Nephron progenitor cell (in vitro differentiated cells): Measurements from ENCODE around the gene CERS6.
"Not testable (repeated sequence)": the region's sequence is repeated elsewhere in the genome, so short reads cannot be mapped to it uniquely, and the experiment has no call there.

Experiments
- DNase-seq: peaks from one replicate; pipeline ENCODE4 v3.0.0; 2021
- H3K27ac Mint-ChIP-seq: 2 replicates; pipeline ENCODE4 v1.8.0; 2021; ENCODE audit warnings: mild to moderate bottlenecking, moderate library complexity, mixed read lengths
- H3K27me3 Mint-ChIP-seq: 2 replicates; pipeline ENCODE4 v1.8.0; 2021; ENCODE audit warnings: mild to moderate bottlenecking, low read depth, mixed read lengths; ENCODE audit not compliant: poor library complexity
- H3K36me3 Mint-ChIP-seq: 2 replicates; pipeline ENCODE4 v1.8.0; 2021; ENCODE audit warnings: low read depth, mixed read lengths
- H3K4me1 Mint-ChIP-seq: 2 replicates; pipeline ENCODE4 v1.8.0; 2021; ENCODE audit warnings: mixed read lengths
- H3K4me3 Mint-ChIP-seq: 2 replicates; pipeline ENCODE4 v1.8.0; 2021; ENCODE audit warnings: mild to moderate bottlenecking, moderate library complexity, mixed read lengths
- H3K9me3 Mint-ChIP-seq: 2 replicates; pipeline ENCODE4 v1.8.0; 2021; ENCODE audit warnings: mild to moderate bottlenecking, moderate library complexity, mixed read lengths
- TF ChIP-seq, protein P1 (sequence below): fragments of 200-600 bp; sonication (generic); IDR thresholded peaks from 2 replicates; pipeline ENCODE4 v1.5.0; 2021; ENCODE audit warnings: antibody characterized with exemption

The CERS6 gene

GRCh38 chr2:168494190-168494711 is 38.2 kb downstream of the CERS6 start:
- H3K36me3 Mint-ChIP-seq = peaks cover 56% of the 10 kb centered on the region
- TF ChIP-seq, protein P1, sequence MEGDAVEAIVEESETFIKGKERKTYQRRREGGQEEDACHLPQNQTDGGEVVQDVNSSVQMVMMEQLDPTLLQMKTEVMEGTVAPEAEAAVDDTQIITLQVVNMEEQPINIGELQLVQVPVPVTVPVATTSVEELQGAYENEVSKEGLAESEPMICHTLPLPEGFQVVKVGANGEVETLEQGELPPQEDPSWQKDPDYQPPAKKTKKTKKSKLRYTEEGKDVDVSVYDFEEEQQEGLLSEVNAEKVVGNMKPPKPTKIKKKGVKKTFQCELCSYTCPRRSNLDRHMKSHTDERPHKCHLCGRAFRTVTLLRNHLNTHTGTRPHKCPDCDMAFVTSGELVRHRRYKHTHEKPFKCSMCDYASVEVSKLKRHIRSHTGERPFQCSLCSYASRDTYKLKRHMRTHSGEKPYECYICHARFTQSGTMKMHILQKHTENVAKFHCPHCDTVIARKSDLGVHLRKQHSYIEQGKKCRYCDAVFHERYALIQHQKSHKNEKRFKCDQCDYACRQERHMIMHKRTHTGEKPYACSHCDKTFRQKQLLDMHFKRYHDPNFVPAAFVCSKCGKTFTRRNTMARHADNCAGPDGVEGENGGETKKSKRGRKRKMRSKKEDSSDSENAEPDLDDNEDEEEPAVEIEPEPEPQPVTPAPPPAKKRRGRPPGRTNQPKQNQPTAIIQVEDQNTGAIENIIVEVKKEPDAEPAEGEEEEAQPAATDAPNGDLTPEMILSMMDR = peak; percentile 40
- H3K4me3 Mint-ChIP-seq = no peak overlapping the region
- peaks cover 27% of the 10 kb centered on the region for H3K4me1 Mint-ChIP-seq
- peaks cover 22% of the 10 kb centered on the region for H3K9me3 Mint-ChIP-seq
- H3K27me3 Mint-ChIP-seq = no peaks in the 10 kb centered on the region
- DNase-seq = peak; percentile 13
- H3K27ac Mint-ChIP-seq = no peak overlapping the region

DNA sequence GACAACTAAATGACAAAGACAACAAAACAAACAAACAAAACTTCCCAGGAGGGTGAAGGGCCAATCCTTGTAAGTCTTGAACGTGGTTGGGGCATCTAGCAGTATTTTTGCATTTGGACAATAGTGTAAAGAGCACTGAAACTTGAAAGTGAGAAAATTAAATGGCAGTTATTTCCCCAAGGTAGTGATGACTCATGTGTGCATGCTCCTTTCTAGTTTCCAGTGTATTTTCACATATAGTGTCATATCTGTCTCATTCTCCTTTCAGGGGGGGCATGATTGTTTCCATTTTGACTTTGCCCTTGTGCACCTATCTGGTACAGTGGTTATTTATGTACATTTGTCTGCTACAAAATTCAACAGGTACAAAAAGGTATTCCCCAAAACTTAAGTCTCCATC is 39.5 kb downstream of the CERS6 start:
- TF ChIP-seq, protein P1 = no peak
- DNase-seq = no peak
- Mint-ChIP-seq H3K27me3 (no peaks in the 10 kb centered on the region), H3K36me3 (peaks cover 68% of the 10 kb centered on the region), H3K4me3 (no peak overlapping the region), H3K4me1 (peaks cover 14% of the 10 kb centered on the region), H3K27ac (no peak overlapping the region), H3K9me3 (peaks cover 33% of the 10 kb centered on the region)

GRCh38 chr2:168496906-168497305 is 40.8 kb downstream of the CERS6 start:
- Mint-ChIP-seq H3K27ac (no peak overlapping the region), H3K9me3 (peaks cover 40% of the 10 kb centered on the region), H3K4me1 (peaks cover 9% of the 10 kb centered on the region), H3K4me3 (no peak overlapping the region), H3K36me3 (peaks cover 82% of the 10 kb centered on the region), H3K27me3 (no peaks in the 10 kb centered on the region)
- TF ChIP-seq, protein P1 = no peak
- DNase-seq = no peak

DNA sequence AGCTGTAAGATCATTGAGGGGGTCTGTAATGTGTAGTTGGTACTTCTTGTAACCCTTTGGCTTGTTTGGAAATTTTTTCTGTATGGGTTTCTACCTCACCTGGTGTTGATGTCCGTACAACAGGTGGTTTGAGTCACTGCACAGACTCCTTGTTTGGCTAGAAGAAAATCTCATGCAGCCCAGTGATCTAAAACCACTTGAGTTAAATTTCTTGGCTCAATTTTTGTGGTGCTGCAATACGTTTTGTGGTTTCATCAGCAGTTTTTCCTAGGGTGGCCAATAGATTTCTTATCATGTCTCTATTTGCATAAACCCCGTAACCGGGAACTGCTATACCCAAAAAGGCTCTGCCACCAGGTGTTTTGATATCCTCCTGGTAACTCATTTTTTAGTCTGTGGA is 43.4 kb downstream of the CERS6 start:
- H3K27me3 Mint-ChIP-seq = no peaks in the 10 kb centered on the region
- TF ChIP-seq, protein P1 = no peak
- H3K27ac Mint-ChIP-seq = no peak overlapping the region
- no peak overlapping the region for H3K4me3 Mint-ChIP-seq
- peaks cover 10% of the 10 kb centered on the region for H3K4me1 Mint-ChIP-seq
- H3K9me3 Mint-ChIP-seq = peaks cover 49% of the 10 kb centered on the region
- H3K36me3 Mint-ChIP-seq = peaks cover 85% of the 10 kb centered on the region
- DNase-seq = no peak

GRCh38 chr2:168500516-168500915 is 44.4 kb downstream of the CERS6 start:
- peaks cover 78% of the 10 kb centered on the region for H3K36me3 Mint-ChIP-seq
- peaks cover 49% of the 10 kb centered on the region for H3K9me3 Mint-ChIP-seq
- H3K27me3 Mint-ChIP-seq = no peaks in the 10 kb centered on the region
- H3K27ac Mint-ChIP-seq = no peak overlapping the region
- H3K4me3 Mint-ChIP-seq = no peak overlapping the region
- TF ChIP-seq, protein P1 = no peak
- DNase-seq = no peak
- peaks cover 10% of the 10 kb centered on the region for H3K4me1 Mint-ChIP-seq

DNA sequence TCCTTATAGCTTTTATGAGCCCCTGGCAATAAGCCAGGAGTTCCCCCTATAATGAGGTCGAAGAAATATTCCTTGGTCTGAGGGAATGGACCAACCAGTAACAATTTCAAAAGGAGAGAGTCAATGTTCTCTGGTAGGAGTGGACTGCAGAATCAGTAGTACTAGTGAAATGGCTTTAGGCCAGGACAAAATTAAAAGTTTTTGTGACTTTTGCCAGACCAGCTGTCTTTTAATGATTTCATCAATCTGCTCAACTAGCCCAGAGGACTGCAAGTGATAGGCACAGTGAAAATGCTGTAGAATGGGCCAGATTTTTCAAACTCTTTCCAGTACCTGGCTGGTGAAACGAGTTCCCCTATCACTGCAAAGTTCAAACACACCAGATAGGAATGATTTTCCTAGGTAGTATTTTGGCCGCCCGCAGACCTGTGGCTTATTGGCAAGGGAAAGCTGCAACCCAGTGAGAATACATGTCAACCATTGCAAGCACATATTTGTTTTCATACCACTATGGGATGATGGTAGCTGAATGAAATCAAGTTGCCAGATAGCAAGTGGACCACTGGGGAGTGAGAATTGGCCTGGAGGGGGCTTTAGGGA is 45.5 kb downstream of the CERS6 start:
- no peak overlapping the region for H3K4me3 Mint-ChIP-seq
- H3K27ac Mint-ChIP-seq = no peak overlapping the region
- H3K9me3 Mint-ChIP-seq = peaks cover 49% of the 10 kb centered on the region
- H3K4me1 Mint-ChIP-seq = peaks cover 10% of the 10 kb centered on the region
- H3K27me3 Mint-ChIP-seq = no peaks in the 10 kb centered on the region
- H3K36me3 Mint-ChIP-seq = peaks cover 72% of the 10 kb centered on the region
- TF ChIP-seq, protein P1 = no peak
- no peak for DNase-seq

- Mint-ChIP-seq H3K36me3 (peaks cover 63% of the 10 kb centered on the region), H3K9me3 (peaks cover 49% of the 10 kb centered on the region), H3K4me1 (peaks cover 13% of the 10 kb centered on the region)
- H3K27me3 Mint-ChIP-seq, DNase-seq, H3K27ac Mint-ChIP-seq, H3K4me3 Mint-ChIP-seq: not testable (repeated sequence)
Measured at GRCh38 chr2:168502852-168503251, 46.8 kb downstream of the CERS6 start.
